Liver (tissue), 1 donor: ENCODE measurements around the gene KCP.

Experiments used
- ZBTB33 ChIP-seq: IDR thresholded peaks from 2 replicates; pipeline ENCODE4 v1.6.1; 2016; ENCODE audit warnings: antibody characterized with exemption
- TF ChIP-seq, protein P1 (sequence below): IDR thresholded peaks from 2 replicates; pipeline ENCODE4 v1.6.1; 2016; ENCODE audit warnings: antibody characterized with exemption, mild to moderate bottlenecking

DNA sequence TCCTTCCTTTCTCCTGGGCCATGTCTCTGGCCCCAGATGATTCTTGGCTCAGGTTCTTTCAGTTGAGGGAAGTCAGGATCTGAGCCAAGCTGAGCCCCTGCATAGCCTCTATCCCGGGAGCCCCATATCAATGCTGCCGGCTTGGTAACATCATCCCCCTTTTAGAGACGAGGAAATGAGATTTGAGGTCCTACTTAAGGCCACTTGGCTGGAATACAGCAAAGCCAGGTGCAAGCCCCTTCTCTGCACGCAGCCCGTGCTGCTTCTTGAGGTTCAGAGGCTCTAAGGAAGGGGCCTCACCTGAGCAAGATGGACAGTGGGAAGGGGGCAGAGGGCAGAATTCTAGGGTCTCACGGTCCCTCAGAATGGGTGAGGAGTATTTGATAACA is 24.8 kb upstream of the KCP start:
- TF ChIP-seq ZBTB33 = no peak
- TF ChIP-seq, protein P1, sequence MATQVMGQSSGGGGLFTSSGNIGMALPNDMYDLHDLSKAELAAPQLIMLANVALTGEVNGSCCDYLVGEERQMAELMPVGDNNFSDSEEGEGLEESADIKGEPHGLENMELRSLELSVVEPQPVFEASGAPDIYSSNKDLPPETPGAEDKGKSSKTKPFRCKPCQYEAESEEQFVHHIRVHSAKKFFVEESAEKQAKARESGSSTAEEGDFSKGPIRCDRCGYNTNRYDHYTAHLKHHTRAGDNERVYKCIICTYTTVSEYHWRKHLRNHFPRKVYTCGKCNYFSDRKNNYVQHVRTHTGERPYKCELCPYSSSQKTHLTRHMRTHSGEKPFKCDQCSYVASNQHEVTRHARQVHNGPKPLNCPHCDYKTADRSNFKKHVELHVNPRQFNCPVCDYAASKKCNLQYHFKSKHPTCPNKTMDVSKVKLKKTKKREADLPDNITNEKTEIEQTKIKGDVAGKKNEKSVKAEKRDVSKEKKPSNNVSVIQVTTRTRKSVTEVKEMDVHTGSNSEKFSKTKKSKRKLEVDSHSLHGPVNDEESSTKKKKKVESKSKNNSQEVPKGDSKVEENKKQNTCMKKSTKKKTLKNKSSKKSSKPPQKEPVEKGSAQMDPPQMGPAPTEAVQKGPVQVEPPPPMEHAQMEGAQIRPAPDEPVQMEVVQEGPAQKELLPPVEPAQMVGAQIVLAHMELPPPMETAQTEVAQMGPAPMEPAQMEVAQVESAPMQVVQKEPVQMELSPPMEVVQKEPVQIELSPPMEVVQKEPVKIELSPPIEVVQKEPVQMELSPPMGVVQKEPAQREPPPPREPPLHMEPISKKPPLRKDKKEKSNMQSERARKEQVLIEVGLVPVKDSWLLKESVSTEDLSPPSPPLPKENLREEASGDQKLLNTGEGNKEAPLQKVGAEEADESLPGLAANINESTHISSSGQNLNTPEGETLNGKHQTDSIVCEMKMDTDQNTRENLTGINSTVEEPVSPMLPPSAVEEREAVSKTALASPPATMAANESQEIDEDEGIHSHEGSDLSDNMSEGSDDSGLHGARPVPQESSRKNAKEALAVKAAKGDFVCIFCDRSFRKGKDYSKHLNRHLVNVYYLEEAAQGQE = no peak
